Neural progenitor cell (in vitro differentiated cells): ENCODE results near the gene HTR3C. TPM values are rescaled to one million over a fixed set of nuclear protein-coding genes. Genes with fewer than 3 reads are reported as not detected.

Experiments used
- DNase-seq: peaks from one replicate; pipeline ENCODE4 v3.0.0-alpha.2; 2016; ENCODE audit warnings: low spot score
- H2AFZ ChIP-seq: fragments of 200-600 bp; sonication (generic); replicated peaks from 2 replicates; pipeline ENCODE4 v1.6.1; 2016; ENCODE audit warnings: antibody characterized with exemption
- H3F3A ChIP-seq: fragments of 200-600 bp; sonication (generic); 2 replicates; pipeline ENCODE4 v1.6.1; 2016; ENCODE audit warnings: antibody characterized with exemption, low read depth
- H3K27ac ChIP-seq: fragments of 200-600 bp; sonication (generic); 2 replicates; pipeline ENCODE4 v1.5.1; 2016; ENCODE audit warnings: mild to moderate bottlenecking
- H3K27me3 ChIP-seq: fragments of 200-600 bp; sonication (generic); 2 replicates; pipeline ENCODE4 v1.6.1; 2016; ENCODE audit warnings: mild to moderate bottlenecking, moderate library complexity
- H3K36me3 ChIP-seq: fragments of 200-600 bp; sonication (generic); 2 replicates; pipeline ENCODE4 v1.5.1; 2016
- H3K4me1 ChIP-seq: fragments of 200-600 bp; sonication (generic); 2 replicates; pipeline ENCODE4 v1.6.1; 2016; ENCODE audit warnings: mixed run types
- H3K4me2 ChIP-seq: fragments of 200-600 bp; sonication (generic); 2 replicates; pipeline ENCODE4 v1.6.1; 2016
- H3K4me3 ChIP-seq: fragments of 200-600 bp; sonication (generic); 2 replicates; pipeline ENCODE4 v1.5.1; 2016
- H3K79me2 ChIP-seq: fragments of 200-600 bp; sonication (generic); 2 replicates; pipeline ENCODE4 v1.6.1; 2016; ENCODE audit warnings: low read depth
- H3K9ac ChIP-seq: fragments of 200-600 bp; sonication (generic); 2 replicates; pipeline ENCODE4 v1.6.1; 2016
- H3K9me3 ChIP-seq: fragments of 200-600 bp; sonication (generic); 2 replicates; pipeline ENCODE4 v1.5.1; 2016; ENCODE audit warnings: low read depth
- H4K20me1 ChIP-seq: fragments of 200-600 bp; sonication (generic); 2 replicates; pipeline ENCODE4 v1.6.1; 2016; ENCODE audit warnings: low read depth
- H3K27ac Mint-ChIP-seq: 3 replicates; pipeline ENCODE4 v1.8.0; 2021; ENCODE audit warnings: mixed read lengths
- H3K27me3 Mint-ChIP-seq: 2 replicates; pipeline ENCODE4 v1.8.0; 2022; ENCODE audit warnings: low read depth, mild to moderate bottlenecking, inconsistent platforms, moderate library complexity, mixed read lengths; ENCODE audit not compliant: insufficient read depth
- H3K36me3 Mint-ChIP-seq: 3 replicates; pipeline ENCODE4 v1.8.0; 2021; ENCODE audit warnings: mixed read lengths
- H3K4me1 Mint-ChIP-seq: 3 replicates; pipeline ENCODE4 v1.8.0; 2021; ENCODE audit warnings: mixed read lengths
- H3K4me3 Mint-ChIP-seq: 3 replicates; pipeline ENCODE4 v1.8.0; 2021; ENCODE audit warnings: mild to moderate bottlenecking, moderate library complexity, mixed read lengths
- H3K9me3 Mint-ChIP-seq: 3 replicates; pipeline ENCODE4 v1.8.0; 2020; ENCODE audit warnings: mixed read lengths
- CTCF ChIP-seq: fragments of 200-600 bp; sonication (generic); IDR thresholded peaks from 2 replicates; pipeline ENCODE4 v1.5.1; 2017; ENCODE audit warnings: antibody characterized with exemption, mild to moderate bottlenecking
- EZH2 ChIP-seq: fragments of 200-600 bp; sonication (generic); IDR thresholded peaks from 2 replicates; pipeline ENCODE4 v1.6.1; 2017; ENCODE audit warnings: antibody characterized with exemption, mild to moderate bottlenecking, moderate library complexity
- EZH2phosphoT487 ChIP-seq: fragments of 200-600 bp; sonication (generic); IDR thresholded peaks from 2 replicates; pipeline ENCODE4 v1.6.1; 2017; ENCODE audit warnings: antibody characterized with exemption
- total RNA-seq: library from RNA; depleted of rRNA; stranded (reverse); fragments of >200 nt; gene quantifications from 2 replicates; pipeline ENCODE4 v1.2.3, GENCODE V29; 2015; ENCODE audit warnings: low replicate concordance

Gene HTR3C
- not detected in 2 replicates for total RNA-seq

- peaks cover 2% of the 10 kb centered on the region for H3K4me1 Mint-ChIP-seq
- TF ChIP-seq EZH2 (no peak), EZH2phosphoT487 (no peak), CTCF (no peak)
- H3K36me3 Mint-ChIP-seq: no peaks in the 10 kb centered on the region
- no peak within 1 kb of the TSS for H3K4me3 Mint-ChIP-seq
- no peak within 1 kb of the TSS for H3K27ac ChIP-seq
- no peaks in the 10 kb centered on the region for H3K36me3 ChIP-seq
- H3K9me3 ChIP-seq: no peaks in the 10 kb centered on the region
- no peak for DNase-seq
- H3K9ac ChIP-seq: no peak within 1 kb of the TSS
- H4K20me1 ChIP-seq: no peaks in the 10 kb centered on the region
- H3K4me3 ChIP-seq: no peak within 1 kb of the TSS
- H3K4me1 ChIP-seq: no peaks in the 10 kb centered on the region
- no peak within 1 kb of the TSS for H2AFZ ChIP-seq
- no peaks in the 10 kb centered on the region for H3K9me3 Mint-ChIP-seq
- H3K27me3 Mint-ChIP-seq: peaks cover 2% of the 10 kb centered on the region
- no peaks in the 10 kb centered on the region for H3K27me3 ChIP-seq
- H3F3A ChIP-seq: no peaks in the 10 kb centered on the region
- no peak within 1 kb of the TSS for H3K27ac Mint-ChIP-seq
- H3K4me2 ChIP-seq: no peak within 1 kb of the TSS
- H3K79me2 ChIP-seq: no peaks in the 10 kb centered on the region
Observed at GRCh38 chr3:184052767-184053166, at the start of gene HTR3C. Gene HTR3C (plus strand): TSS chr3:184053047. CDS start chr3:184053081, 34 bp downstream.

- Histone ChIP-seq H3K79me2 (peaks cover 8% of the 10 kb centered on the region), H3K9me3 (no peaks in the 10 kb centered on the region), H3K9ac (no peak overlapping the region), H2AFZ (no peak overlapping the region), H3K36me3 (no peaks in the 10 kb centered on the region), H3K4me2 (no peak overlapping the region), H3K4me3 (no peak overlapping the region), H3K27ac (no peak overlapping the region), H3K27me3 (no peaks in the 10 kb centered on the region), H4K20me1 (peaks cover 5% of the 10 kb centered on the region), H3K4me1 (no peaks in the 10 kb centered on the region), H3F3A (no peaks in the 10 kb centered on the region)
- peaks cover 18% of the 10 kb centered on the region for H3K4me1 Mint-ChIP-seq
- TF ChIP-seq EZH2 (no peak), EZH2phosphoT487 (no peak), CTCF (no peak)
- peaks cover 5% of the 10 kb centered on the region for H3K36me3 Mint-ChIP-seq
- no peak for DNase-seq
- H3K27me3 Mint-ChIP-seq: no peaks in the 10 kb centered on the region
- H3K27ac Mint-ChIP-seq: no peak overlapping the region
- no peaks in the 10 kb centered on the region for H3K9me3 Mint-ChIP-seq
- no peak overlapping the region for H3K4me3 Mint-ChIP-seq
Observed at GRCh38 chr3:184003187-184003967, 49.5 kb upstream of the HTR3C start.

- peaks cover 5% of the 10 kb centered on the region for H3K36me3 ChIP-seq
- H3K9ac ChIP-seq: no peak overlapping the region
- no peak for TF ChIP-seq EZH2
- TF ChIP-seq CTCF: no peak
- no peak for TF ChIP-seq EZH2phosphoT487
- H4K20me1 ChIP-seq: peaks cover under 1% of the 10 kb centered on the region
- H3K27me3 Mint-ChIP-seq: no peaks in the 10 kb centered on the region
- no peak overlapping the region for H3K4me3 Mint-ChIP-seq
- H3K27ac Mint-ChIP-seq: no peak overlapping the region
- no peak overlapping the region for H3K4me2 ChIP-seq
- peaks cover 5% of the 10 kb centered on the region for H3K36me3 Mint-ChIP-seq
- H3K9me3 Mint-ChIP-seq: no peaks in the 10 kb centered on the region
- no peaks in the 10 kb centered on the region for H3K27me3 ChIP-seq
- no peak for DNase-seq
- peaks cover 4% of the 10 kb centered on the region for H3K79me2 ChIP-seq
- no peaks in the 10 kb centered on the region for H3F3A ChIP-seq
- H2AFZ ChIP-seq: no peak overlapping the region
- H3K27ac ChIP-seq: no peak overlapping the region
- H3K9me3 ChIP-seq: no peaks in the 10 kb centered on the region
- H3K4me1 Mint-ChIP-seq: peaks cover 18% of the 10 kb centered on the region
- no peak overlapping the region for H3K4me3 ChIP-seq
- no peaks in the 10 kb centered on the region for H3K4me1 ChIP-seq
Observed at GRCh38 chr3:184004476-184004875, 48.4 kb upstream of the HTR3C start.
